Measurements from ENCODE around the gene SLC22A4.

SLC22A4 gene

GRCh38 chr5:132303589-132303988, 9.4 kb downstream of the SLC22A4 start:
- DNase-seq (ENCODE audit: extremely low spot score), result no peak
- ChIA-PET POLR2A (interaction anchor here (0.6 to 0.8 kb wide), 2 partner anchors 10 to 193 kb away, joined by 3 to 5 read pairs; partner anchors contain the start of gene SLC22A4), CTCF (interaction anchor here (0.8 to 3.0 kb wide), 5 partner anchors 10 to 66 kb away, joined by 3 to 11 read pairs (median 3); partner anchors contain the start of gene SLC22A4)
- TF ChIP-seq CTCF (IDR thresholded peaks at IDR 0.05; ENCODE audit: control extremely low read depth, extremely low read depth, low read depth, missing control alignments), result no peak

GRCh38 chr5:132305420-132305819, 11.2 kb downstream of the SLC22A4 start:
- CTCF ChIA-PET, result interaction anchor here (1.3 kb wide), 1 partner anchor 18 kb away, joined by 3 read pairs; no protein-coding TSS in a partner anchor

GRCh38 chr5:132308701-132309100, 14.5 kb downstream of the SLC22A4 start:
- POLR2A ChIA-PET, result no interaction called here
- no peak for DNase-seq (ENCODE audit: extremely low spot score)
- CTCF ChIA-PET, result interaction anchor here (0.9 to 2.0 kb wide), 7 partner anchors 11 to 71 kb away, joined by 3 to 7 read pairs (median 4); no protein-coding TSS in a partner anchor
- no peak for TF ChIP-seq CTCF (IDR thresholded peaks at IDR 0.05; ENCODE audit: control extremely low read depth, extremely low read depth, low read depth, missing control alignments)

More at GRCh38 chr5:132305420-132305819, 11.2 kb downstream of the SLC22A4 start:
- POLR2A ChIA-PET, result no interaction called here
- DNase-seq (ENCODE audit: extremely low spot score), result no peak
- no peak for TF ChIP-seq CTCF (IDR thresholded peaks at IDR 0.05; ENCODE audit: control extremely low read depth, extremely low read depth, low read depth, missing control alignments)

GRCh38 chr5:132309679-132310078, 15.5 kb downstream of the SLC22A4 start:
- CTCF ChIA-PET, result interaction anchor here (1.0 to 2.3 kb wide), 3 partner anchors 9 to 72 kb away, joined by 3 to 7 read pairs (median 6); no protein-coding TSS in a partner anchor
- DNase-seq (ENCODE audit: extremely low spot score), result no peak
- POLR2A ChIA-PET, result no interaction called here
- no peak for TF ChIP-seq CTCF (IDR thresholded peaks at IDR 0.05; ENCODE audit: control extremely low read depth, extremely low read depth, low read depth, missing control alignments)

GRCh38 chr5:132310141-132310834, 16.1 kb downstream of the SLC22A4 start:
- TF ChIP-seq CTCF (IDR thresholded peaks at IDR 0.05; ENCODE audit: control extremely low read depth, extremely low read depth, low read depth, missing control alignments), result no peak
- ChIA-PET CTCF (interaction anchor here (0.9 to 2.3 kb wide), 4 partner anchors 9 to 73 kb away, joined by 3 to 7 read pairs (median 4); no protein-coding TSS in a partner anchor), POLR2A (no interaction called here)
- no peak for DNase-seq (ENCODE audit: extremely low spot score)

- DNase-seq (ENCODE audit: extremely low spot score), result no peak
- CTCF ChIA-PET, result interaction anchor here (1.6 kb wide), 1 partner anchor 11 kb away, joined by 4 read pairs; no protein-coding TSS in a partner anchor
- TF ChIP-seq CTCF (IDR thresholded peaks at IDR 0.05; ENCODE audit: control extremely low read depth, extremely low read depth, low read depth, missing control alignments), result no peak
- POLR2A ChIA-PET, result interaction anchor here (1.0 kb wide), 1 partner anchor 10 kb away, joined by 3 read pairs; no protein-coding TSS in a partner anchor
Observed at GRCh38 chr5:132313366-132313765, 19.2 kb downstream of the SLC22A4 start.

Data from GM10248 (cell line).